GM12878 (cell line): ENCODE measurements around the gene CFI. TPM values are rescaled to one million over a fixed set of nuclear protein-coding genes. Genes with fewer than 3 reads are reported as not detected.

Experiments
- ATF3 ChIP-seq: IDR thresholded peaks from 2 replicates; pipeline ENCODE4 v1.6.1; 2011; ENCODE audit warnings: low read depth, mild to moderate bottlenecking, low read length, moderate library complexity, borderline replicate concordance; ENCODE audit errors: extremely low read depth
- BCLAF1 ChIP-seq: fragments of 450-650 bp; IDR thresholded peaks from 2 replicates; pipeline ENCODE4 v1.6.1; 2017; ENCODE audit warnings: antibody characterized with exemption, mild to moderate bottlenecking, moderate library complexity
- FOXM1 ChIP-seq: IDR thresholded peaks from 2 replicates; pipeline ENCODE4 v1.6.1; 2012; ENCODE audit warnings: low read depth, mild to moderate bottlenecking, inconsistent platforms, low read length, moderate library complexity
- GABPA ChIP-seq: IDR thresholded peaks from 2 replicates; pipeline ENCODE4 v1.6.1; 2014; ENCODE audit warnings: antibody characterized with exemption, low read depth, mild to moderate bottlenecking, inconsistent platforms
- HDAC6 ChIP-seq: fragments of 200-600 bp; sonication (generic); IDR thresholded peaks from one replicate; pipeline ENCODE4 v1.8.0; 2017; ENCODE audit warnings: antibody characterized with exemption; ENCODE audit not compliant: unreplicated experiment
- JUND ChIP-seq: IDR thresholded peaks from 2 replicates; pipeline ENCODE4 v1.6.1; 2012; ENCODE audit warnings: low read depth, mild to moderate bottlenecking, low read length, improper control_type of control experiment, moderate library complexity
- KDM1A ChIP-seq: fragments of 200-600 bp; sonication (generic); IDR thresholded peaks from 2 replicates; pipeline ENCODE4 v1.6.1; 2016; ENCODE audit warnings: borderline replicate concordance
- MTA2 ChIP-seq: fragments of 450-650 bp; IDR thresholded peaks from 2 replicates; pipeline ENCODE4 v1.6.1; 2016; ENCODE audit warnings: low read depth, mild to moderate bottlenecking, moderate library complexity
- NBN ChIP-seq: fragments of 450-650 bp; IDR thresholded peaks from 2 replicates; pipeline ENCODE4 v1.6.1; 2016
- SMAD1 ChIP-seq: fragments of 450-650 bp; IDR thresholded peaks from 2 replicates; pipeline ENCODE4 v1.6.1; 2018; ENCODE audit warnings: mild to moderate bottlenecking, low read depth; ENCODE audit not compliant: partially characterized antibody
- STAT1 ChIP-seq: fragments of 450-650 bp; conservative IDR thresholded peaks from 2 replicates; pipeline ENCODE4 v1.6.1; 2014; ENCODE audit warnings: antibody characterized with exemption, mild to moderate bottlenecking
- SUZ12 ChIP-seq: fragments of 200-600 bp; sonication (generic); IDR thresholded peaks from one replicate; pipeline ENCODE4 v1.6.1; 2018; ENCODE audit warnings: antibody characterized with exemption, mild to moderate bottlenecking; ENCODE audit not compliant: unreplicated experiment
- TCF7 ChIP-seq: IDR thresholded peaks from 2 replicates; pipeline ENCODE4 v1.6.1; 2014; ENCODE audit warnings: antibody characterized with exemption, borderline replicate concordance
- USF2 ChIP-seq: IDR thresholded peaks from 2 replicates; pipeline ENCODE4 v1.6.1; 2011; ENCODE audit warnings: low read depth, low read length, improper control_type of control experiment, borderline replicate concordance
- ZBED1 ChIP-seq: IDR thresholded peaks from 2 replicates; pipeline ENCODE4 v1.6.1; 2016; ENCODE audit warnings: borderline replicate concordance
- ZBTB33 ChIP-seq: fragments of 450-650 bp; IDR thresholded peaks from 2 replicates; pipeline ENCODE4 v1.6.1; 2017; ENCODE audit warnings: mild to moderate bottlenecking
- ZNF217 ChIP-seq: fragments of 450-650 bp; IDR thresholded peaks from 2 replicates; pipeline ENCODE4 v1.6.1; 2017; ENCODE audit warnings: antibody characterized with exemption, mild to moderate bottlenecking
- ZNF622 ChIP-seq: fragments of 450-650 bp; IDR thresholded peaks from 2 replicates; pipeline ENCODE4 v1.6.1; 2017; ENCODE audit warnings: mild to moderate bottlenecking, inconsistent platforms
- ZNF687 ChIP-seq: fragments of 450-650 bp; IDR thresholded peaks from 2 replicates; pipeline ENCODE4 v1.6.1; 2017; ENCODE audit warnings: mild to moderate bottlenecking, moderate library complexity
- polyA plus RNA-seq, 11 experiments: library from polyadenylated mRNA; depleted of rRNA in 4 of 11; unstranded in 6 of 11; stranded (reverse) in 5 of 11; fragments of >200 nt; fragmentation: Nextera tagmentation in 4 of 11; fragmentation: Illumina TruSeq in 1 of 11; extraction: Ambion mirVana in 4 of 11; extraction: Trizol in 1 of 11; gene quantifications; 1 replicate in 1 of 11; 2 replicates in 10 of 11; pipeline versions ENCODE4 v1.2.1 to v1.2.3, GENCODE V29; 2011 to 2016; ENCODE audit warnings: inconsistent platforms in 2 of 11, missing spikeins in 2 of 11, low read depth in 1 of 11
- total RNA-seq, 4 experiments: library from RNA; depleted of rRNA in 3 of 4; stranded (reverse); fragments of >200 nt in 3 of 4; fragmentation: Illumina TruSeq in 1 of 4; extraction: Trizol in 1 of 4; gene quantifications; 2 replicates each; pipeline versions ENCODE4 v1.2.1 to v1.2.3, GENCODE V29; 2013 to 2021

Gene CFI
- total and polyA plus RNA-seq, 10 of the 15 experiments (the other 5 are each of a cell fraction or from before 2014, with no cell fraction given), result 0.15 to 0.28 TPM; not detected in 8

- TF ChIP-seq ZNF217 (no peak), BCLAF1 (no peak), SUZ12 (no peak), ATF3 (no peak), HDAC6 (no peak), FOXM1 (peak; percentile 83), NBN (no peak), JUND (no peak), ZNF622 (no peak), TCF7 (no peak), ZBED1 (no peak; the same call in 1 of the 2 replicates), KDM1A (no peak), USF2 (no peak), ZNF687 (no peak), GABPA (no peak; the same call in 1 of the 2 replicates), MTA2 (no peak), SMAD1 (no peak), STAT1 (no peak), ZBTB33 (no peak)
Observed at GRCh38 chr4:109702950-109703663, 98.7 kb downstream of the CFI start, which contains the start of gene CASP6 (continued).
